K562 (cell line): ENCODE results near the gene NT5C. TPM values are rescaled to one million over a fixed set of nuclear protein-coding genes. Genes with fewer than 3 reads are reported as not detected.

Experiments
- ETS2 ChIP-seq: IDR thresholded peaks from 2 replicates; pipeline ENCODE4 v1.6.1; 2016; ENCODE audit warnings: borderline replicate concordance, missing genetic modification characterization, mild to moderate bottlenecking, moderate library complexity, missing compliant biosample characterization; ENCODE audit not compliant: poor library complexity, severe bottlenecking
- NRF1 ChIP-seq, 2 experiments: fragments of 450-650 bp; IDR thresholded peaks in 1 of 2; conservative IDR thresholded peaks in 1 of 2; 2 replicates each; pipeline ENCODE4 v1.6.1; 2014; ENCODE audit warnings: mild to moderate bottlenecking in 2 of 2
- PML ChIP-seq: IDR thresholded peaks from 2 replicates; pipeline ENCODE4 v1.6.1; 2012; ENCODE audit warnings: low read length, inconsistent platforms
- PTRF ChIP-seq: fragments of 450-650 bp; IDR thresholded peaks from 2 replicates; pipeline ENCODE4 v1.6.1; 2016; ENCODE audit warnings: mild to moderate bottlenecking, missing genetic modification characterization, missing compliant biosample characterization
- SREBF1 ChIP-seq: fragments of 150-350 bp; IDR thresholded peaks from 2 replicates; pipeline ENCODE4 v1.6.1; 2014; ENCODE audit warnings: antibody characterized with exemption, low read depth, low read length, borderline replicate concordance
- polyA plus RNA-seq, 8 experiments: library from polyadenylated mRNA; depleted of rRNA in 4 of 8; stranded (reverse) in 5 of 8; unstranded in 3 of 8; fragments of >200 nt; fragmentation: Nextera tagmentation in 2 of 8; fragmentation: Illumina TruSeq in 1 of 8; extraction: Ambion mirVana in 2 of 8; extraction: Trizol in 1 of 8; gene quantifications; 2 replicates each; pipeline versions ENCODE4 v1.2.1 to v1.2.3, GENCODE V29; 2011 to 2014; ENCODE audit warnings: inconsistent platforms in 1 of 8, missing spikeins in 1 of 8
- total RNA-seq, 7 experiments: library from RNA; depleted of rRNA in 6 of 7; stranded (reverse); fragments of >200 nt in 6 of 7; fragmentation: Illumina TruSeq in 2 of 7; extraction: Trizol in 2 of 7; gene quantifications; 2 replicates each; pipeline versions ENCODE4 v1.2.1 to v1.2.3, GENCODE V29; 2011 to 2021; ENCODE audit warnings: low replicate concordance in 1 of 7
- TF ChIP-seq, protein P1 (sequence below), 2 experiments: fragments of 450-650 bp in 1 of 2; sonication (generic) in 1 of 2; formaldehyde crosslinking in 1 of 2; IDR thresholded peaks; 2 replicates each; pipeline versions ENCODE4 v1.7.1 to v1.9.0; 2016 to 2022; ENCODE audit warnings: inconsistent platforms in 1 of 2, mild to moderate bottlenecking in 1 of 2, missing genetic modification reagents in 1 of 2
- TF ChIP-seq, protein P2 (sequence below): fragments of 250-450 bp; sonication (Bioruptor Pico); IDR thresholded peaks from 2 replicates; pipeline ENCODE4 v1.5.0; 2020; ENCODE audit warnings: mild to moderate bottlenecking
- TF ChIP-seq, protein P3 (sequence below): fragments of 250-450 bp; sonication (Bioruptor Pico); IDR thresholded peaks from 2 replicates; pipeline ENCODE4 v1.5.0; 2022; ENCODE audit warnings: mild to moderate bottlenecking
- TF ChIP-seq, protein P4 (sequence below): fragments of 200-800 bp; sonication (Bioruptor generic); IDR thresholded peaks from 2 replicates; pipeline ENCODE4 v1.6.1; 2017; ENCODE audit warnings: missing genetic modification characterization, missing compliant biosample characterization

The NT5C gene
- total and polyA plus RNA-seq, 9 of the 15 experiments (the other 6 are each of a cell fraction or from before 2014, with no cell fraction given): 2.9 to 205 (median 45.0) TPM

DNA sequence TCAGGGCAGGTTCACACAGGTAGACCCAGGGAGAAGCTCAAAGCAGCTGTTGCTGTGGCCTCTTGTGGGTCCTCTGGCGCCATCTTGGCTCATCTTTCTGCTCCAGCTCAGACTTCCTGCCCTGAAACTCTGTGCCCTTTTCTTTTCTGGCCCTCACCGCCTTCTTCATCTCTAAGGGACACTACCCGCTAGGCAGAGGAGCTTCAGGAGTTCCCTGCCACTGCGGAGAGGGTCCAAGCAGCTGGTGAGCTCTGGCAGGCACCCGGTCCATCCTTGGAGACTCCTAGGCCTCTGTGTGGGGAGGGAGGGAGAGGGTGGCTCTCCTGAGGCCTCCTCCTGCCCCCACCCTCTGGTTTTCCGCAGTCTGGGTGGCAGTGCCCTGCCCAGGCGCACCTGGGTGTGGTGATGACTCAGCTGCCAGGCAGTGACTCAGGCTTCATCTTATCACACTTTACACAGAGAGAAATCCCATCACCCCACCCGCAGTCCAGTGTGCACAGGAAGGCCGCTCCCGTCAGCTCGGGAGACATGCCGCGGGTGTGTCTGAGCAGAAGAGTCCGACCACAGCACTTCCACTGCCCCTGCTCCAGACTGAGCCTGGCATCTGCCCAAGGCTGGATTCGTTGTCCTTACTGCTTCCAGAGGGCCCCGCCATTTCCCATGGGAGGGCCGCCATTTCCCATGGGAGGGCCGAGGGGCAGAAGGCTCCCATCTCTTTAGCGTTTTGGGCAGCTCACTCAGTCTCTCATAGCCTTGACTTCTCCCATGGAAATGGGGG lies 7.3 kb downstream of the NT5C start (continued):
- TF ChIP-seq, protein P1, sequence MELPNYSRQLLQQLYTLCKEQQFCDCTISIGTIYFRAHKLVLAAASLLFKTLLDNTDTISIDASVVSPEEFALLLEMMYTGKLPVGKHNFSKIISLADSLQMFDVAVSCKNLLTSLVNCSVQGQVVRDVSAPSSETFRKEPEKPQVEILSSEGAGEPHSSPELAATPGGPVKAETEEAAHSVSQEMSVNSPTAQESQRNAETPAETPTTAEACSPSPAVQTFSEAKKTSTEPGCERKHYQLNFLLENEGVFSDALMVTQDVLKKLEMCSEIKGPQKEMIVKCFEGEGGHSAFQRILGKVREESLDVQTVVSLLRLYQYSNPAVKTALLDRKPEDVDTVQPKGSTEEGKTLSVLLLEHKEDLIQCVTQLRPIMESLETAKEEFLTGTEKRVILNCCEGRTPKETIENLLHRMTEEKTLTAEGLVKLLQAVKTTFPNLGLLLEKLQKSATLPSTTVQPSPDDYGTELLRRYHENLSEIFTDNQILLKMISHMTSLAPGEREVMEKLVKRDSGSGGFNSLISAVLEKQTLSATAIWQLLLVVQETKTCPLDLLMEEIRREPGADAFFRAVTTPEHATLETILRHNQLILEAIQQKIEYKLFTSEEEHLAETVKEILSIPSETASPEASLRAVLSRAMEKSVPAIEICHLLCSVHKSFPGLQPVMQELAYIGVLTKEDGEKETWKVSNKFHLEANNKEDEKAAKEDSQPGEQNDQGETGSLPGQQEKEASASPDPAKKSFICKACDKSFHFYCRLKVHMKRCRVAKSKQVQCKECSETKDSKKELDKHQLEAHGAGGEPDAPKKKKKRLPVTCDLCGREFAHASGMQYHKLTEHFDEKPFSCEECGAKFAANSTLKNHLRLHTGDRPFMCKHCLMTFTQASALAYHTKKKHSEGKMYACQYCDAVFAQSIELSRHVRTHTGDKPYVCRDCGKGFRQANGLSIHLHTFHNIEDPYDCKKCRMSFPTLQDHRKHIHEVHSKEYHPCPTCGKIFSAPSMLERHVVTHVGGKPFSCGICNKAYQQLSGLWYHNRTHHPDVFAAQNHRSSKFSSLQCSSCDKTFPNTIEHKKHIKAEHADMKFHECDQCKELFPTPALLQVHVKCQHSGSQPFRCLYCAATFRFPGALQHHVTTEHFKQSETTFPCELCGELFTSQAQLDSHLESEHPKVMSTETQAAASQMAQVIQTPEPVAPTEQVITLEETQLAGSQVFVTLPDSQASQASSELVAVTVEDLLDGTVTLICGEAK (IDR thresholded peaks at IDR 0.05): peak; percentile 76
- TF ChIP-seq, protein P1 (CRISPR knock-in tag; IDR thresholded peaks at IDR 0.05): no peak
- peak; percentile 55; the same call in 1 of the 2 replicates for TF ChIP-seq SREBF1
- TF ChIP-seq PTRF (tag): peak; percentile 54; the same call in 1 of the 2 replicates
- TF ChIP-seq PML: peak; percentile 44; the same call in 1 of the 2 replicates
- TF ChIP-seq NRF1 (conservative IDR thresholded peaks at IDR 0.05 in 1 of 2, IDR thresholded peaks at IDR 0.05 in 1 of 2): peak; percentile 64 to 68
- TF ChIP-seq, protein P2, sequence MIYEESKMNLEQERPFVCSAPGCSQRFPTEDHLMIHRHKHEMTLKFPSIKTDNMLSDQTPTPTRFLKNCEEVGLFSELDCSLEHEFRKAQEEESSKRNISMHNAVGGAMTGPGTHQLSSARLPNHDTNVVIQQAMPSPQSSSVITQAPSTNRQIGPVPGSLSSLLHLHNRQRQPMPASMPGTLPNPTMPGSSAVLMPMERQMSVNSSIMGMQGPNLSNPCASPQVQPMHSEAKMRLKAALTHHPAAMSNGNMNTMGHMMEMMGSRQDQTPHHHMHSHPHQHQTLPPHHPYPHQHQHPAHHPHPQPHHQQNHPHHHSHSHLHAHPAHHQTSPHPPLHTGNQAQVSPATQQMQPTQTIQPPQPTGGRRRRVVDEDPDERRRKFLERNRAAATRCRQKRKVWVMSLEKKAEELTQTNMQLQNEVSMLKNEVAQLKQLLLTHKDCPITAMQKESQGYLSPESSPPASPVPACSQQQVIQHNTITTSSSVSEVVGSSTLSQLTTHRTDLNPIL (CRISPR knock-in tag): no peak
- TF ChIP-seq ETS2: no peak
- TF ChIP-seq, protein P3, sequence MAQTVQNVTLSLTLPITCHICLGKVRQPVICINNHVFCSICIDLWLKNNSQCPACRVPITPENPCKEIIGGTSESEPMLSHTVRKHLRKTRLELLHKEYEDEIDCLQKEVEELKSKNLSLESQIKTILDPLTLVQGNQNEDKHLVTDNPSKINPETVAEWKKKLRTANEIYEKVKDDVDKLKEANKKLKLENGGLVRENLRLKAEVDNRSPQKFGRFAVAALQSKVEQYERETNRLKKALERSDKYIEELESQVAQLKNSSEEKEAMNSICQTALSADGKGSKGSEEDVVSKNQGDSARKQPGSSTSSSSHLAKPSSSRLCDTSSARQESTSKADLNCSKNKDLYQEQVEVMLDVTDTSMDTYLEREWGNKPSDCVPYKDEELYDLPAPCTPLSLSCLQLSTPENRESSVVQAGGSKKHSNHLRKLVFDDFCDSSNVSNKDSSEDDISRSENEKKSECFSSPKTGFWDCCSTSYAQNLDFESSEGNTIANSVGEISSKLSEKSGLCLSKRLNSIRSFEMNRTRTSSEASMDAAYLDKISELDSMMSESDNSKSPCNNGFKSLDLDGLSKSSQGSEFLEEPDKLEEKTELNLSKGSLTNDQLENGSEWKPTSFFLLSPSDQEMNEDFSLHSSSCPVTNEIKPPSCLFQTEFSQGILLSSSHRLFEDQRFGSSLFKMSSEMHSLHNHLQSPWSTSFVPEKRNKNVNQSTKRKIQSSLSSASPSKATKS (CRISPR knock-in tag): no peak
- TF ChIP-seq, protein P4, sequence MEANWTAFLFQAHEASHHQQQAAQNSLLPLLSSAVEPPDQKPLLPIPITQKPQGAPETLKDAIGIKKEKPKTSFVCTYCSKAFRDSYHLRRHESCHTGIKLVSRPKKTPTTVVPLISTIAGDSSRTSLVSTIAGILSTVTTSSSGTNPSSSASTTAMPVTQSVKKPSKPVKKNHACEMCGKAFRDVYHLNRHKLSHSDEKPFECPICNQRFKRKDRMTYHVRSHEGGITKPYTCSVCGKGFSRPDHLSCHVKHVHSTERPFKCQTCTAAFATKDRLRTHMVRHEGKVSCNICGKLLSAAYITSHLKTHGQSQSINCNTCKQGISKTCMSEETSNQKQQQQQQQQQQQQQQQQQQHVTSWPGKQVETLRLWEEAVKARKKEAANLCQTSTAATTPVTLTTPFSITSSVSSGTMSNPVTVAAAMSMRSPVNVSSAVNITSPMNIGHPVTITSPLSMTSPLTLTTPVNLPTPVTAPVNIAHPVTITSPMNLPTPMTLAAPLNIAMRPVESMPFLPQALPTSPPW (CRISPR knock-in tag): peak; percentile 61
